NCI-H187 treated with DMSO at 0.1 percent for 48 hours (cell line): ENCODE results near the gene CASP7.

ENCODE experiments used
- DNase-seq: peaks from one replicate; lab custom pipeline; 2025; lab: John Stamatoyannopoulos, UW

Gene CASP7

DNA sequence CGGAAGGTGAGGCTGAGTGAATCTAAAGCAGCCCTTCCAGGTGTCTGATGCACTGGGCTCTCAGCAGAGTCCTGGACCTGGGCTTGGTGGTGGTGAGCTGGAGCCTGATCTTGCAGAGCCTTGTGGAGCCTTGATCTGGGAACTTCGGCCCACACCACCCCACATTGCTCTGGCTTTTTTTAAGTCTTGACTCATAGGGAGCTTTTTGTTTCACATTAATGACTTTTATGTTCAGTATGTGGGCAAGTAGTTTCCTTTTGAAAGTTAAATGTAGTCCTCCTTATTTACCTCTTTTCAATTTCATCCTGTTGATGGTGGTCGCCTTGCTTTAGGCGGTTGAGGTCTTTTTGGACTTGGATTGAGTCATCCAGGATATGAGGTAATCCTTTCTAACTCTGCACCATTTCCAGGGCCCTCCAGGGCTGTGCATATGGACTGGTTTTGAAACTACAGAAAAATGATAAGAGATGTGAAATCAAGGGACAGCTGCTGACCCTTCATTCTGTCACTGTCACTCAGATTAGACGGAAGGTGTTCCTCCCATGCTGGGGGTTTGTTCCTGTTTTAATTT lies 12.9 kb upstream of the CASP7 start:
- DNase-seq = no peak

GRCh38 chr10:113680190-113681111 lies 739 bp downstream of the CASP7 start:
- DNase-seq = no peak

DNA sequence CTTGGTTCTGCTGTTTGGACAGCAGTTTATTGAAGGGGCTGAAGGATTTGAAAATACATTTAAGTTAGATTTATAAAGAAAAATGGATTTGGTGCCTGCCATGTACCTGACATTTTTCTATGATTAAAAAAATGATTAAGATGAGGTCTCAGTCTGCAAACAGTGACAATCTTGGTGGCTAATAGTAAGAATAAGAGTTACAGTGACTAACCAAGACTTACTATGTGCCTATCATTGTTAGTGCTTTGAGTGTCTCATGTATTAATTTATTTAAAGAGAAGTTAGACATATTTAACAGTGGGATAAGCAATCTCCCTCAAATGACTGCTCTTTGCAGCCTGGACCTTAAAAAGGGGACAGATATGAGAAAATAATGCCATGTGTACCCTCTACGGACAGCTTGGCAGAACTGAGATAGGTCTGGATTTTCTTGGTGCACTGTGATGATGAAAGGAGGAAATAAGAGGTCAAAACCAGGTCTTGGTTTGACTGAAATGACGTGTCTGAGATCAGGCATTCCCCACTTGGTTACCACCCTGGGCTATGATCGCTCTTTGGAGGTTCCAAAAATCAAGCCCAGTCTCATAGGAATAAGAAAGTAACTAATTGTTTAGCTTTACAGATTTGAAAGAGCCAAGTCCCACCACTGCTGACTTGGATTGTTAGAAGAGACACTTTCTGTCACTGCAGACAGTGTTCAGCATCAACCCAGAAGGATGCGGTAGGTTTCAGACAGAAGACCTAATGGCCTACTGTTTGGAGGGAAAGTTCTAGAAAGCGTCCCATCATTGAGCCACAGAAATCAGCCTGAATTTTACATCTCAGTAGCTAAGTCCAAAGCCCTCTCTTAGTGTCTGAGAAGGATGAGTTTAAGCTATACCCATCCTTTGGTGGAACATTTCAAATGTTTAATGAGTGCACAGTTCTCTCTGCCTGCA lies 2.1 kb downstream of the CASP7 start:
- DNase-seq = no peak

DNA sequence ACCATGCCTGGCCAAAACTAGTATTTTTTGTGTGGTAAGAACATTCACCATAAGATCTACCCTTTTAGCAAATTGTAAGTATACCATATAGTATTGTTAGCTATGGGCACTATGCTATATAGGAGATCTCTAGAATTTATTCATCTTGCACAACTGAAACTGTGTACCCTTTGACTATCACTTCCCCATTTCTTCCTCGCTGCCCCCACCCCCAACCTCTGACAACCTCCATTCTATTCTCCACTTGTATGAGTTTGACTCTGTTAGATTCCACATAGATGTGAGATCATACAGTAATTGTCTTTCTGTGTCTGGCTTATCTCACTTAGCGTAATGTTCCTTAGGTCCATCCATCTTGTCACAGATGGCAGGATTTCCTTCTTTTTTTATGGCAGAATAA lies 3.6 kb downstream of the CASP7 start:
- no peak for DNase-seq

DNA sequence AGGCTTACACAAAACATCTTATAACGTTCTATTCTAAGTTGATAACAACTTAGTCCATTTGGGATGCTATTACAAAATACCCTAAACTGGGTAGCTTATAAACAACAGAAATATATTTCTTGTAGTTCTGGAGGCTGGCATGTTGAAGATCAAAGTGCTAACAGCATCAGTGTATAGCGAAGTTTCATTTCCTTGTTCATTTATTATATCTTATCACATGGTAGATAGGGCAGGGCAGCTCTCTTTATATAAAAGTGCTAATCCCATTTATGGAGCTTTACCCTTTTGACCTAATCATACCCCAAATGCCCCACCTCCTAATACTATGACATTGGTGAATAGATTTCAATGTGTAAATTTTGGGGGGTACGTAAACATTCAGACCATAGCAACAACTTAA lies 6.3 kb downstream of the CASP7 start:
- DNase-seq = no peak

DNA sequence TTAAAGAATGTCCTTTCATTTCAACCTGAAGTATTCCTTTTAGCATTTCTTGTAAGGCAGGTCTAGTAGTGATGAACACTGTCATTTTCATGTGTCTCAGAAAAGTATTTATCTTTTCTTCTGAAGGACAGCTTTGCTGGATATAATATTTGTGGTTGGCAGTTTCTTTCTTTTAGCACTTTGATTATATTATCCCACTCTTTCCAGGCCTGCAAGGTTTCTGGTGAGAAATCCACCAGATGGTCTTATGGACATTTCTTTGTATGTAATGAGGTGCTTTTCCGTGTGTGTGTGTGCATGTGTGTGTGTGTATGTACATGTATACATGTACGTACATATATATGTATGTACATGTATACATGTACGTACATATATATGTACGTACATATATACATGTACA lies 7.3 kb downstream of the CASP7 start:
- no peak for DNase-seq

DNA sequence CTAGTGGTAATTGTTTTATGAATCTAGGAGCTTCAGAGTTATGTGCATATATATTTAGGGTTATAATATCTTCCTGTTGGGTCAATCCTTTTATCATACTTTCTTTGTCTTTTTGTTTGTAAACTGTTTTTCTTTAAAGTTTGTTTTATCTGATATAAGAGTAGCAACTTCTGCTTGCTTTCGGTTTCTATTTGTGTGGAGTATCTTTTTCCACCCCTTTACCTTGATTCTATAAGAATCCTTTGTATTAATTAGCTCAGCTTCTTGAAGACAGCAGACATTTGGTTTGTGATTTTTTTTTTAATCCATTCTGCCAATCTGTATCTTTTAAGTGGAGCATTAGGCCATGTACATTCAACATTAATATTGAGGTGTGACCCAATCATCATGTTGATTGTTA lies 9.3 kb downstream of the CASP7 start:
- no peak for DNase-seq

DNA sequence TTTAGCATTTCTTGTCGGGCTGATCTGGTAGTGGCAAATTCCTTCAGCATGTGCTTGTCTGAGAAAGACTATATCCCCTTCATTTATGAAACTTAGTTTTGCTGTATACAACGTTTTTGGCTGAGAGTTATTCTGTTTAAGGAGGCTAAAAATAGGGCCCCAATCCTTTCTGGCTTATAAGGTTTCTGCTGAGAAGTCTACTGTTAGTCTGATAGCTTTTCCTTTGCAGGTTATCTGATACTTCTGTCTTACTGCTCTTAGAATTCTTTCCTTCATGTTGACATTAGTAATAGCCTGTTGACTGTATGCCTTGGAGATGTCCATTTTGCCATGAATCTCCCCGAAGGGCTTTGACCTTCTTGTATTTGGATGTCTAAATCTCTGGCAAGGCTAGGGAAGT lies 9.9 kb downstream of the CASP7 start:
- no peak for DNase-seq

DNA sequence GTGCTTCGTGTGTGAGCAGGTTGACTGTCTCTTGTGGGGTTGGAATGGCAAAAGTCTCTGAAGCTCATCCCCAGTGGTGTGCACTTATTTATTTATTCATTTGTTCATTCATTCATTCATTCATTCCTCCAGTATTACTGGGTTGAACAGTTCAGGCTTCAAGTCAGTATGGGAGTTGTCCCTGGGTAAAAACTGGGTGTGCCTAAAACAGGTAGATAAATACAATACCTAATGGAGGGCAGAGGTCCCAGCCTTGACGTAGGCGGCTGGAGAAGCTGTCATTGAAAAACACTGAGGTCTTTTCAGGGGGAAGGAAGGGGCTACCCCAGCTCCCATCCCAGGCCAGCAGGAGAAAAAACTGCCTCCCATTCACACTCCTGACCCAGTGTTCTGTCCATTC lies 11.0 kb downstream of the CASP7 start:
- DNase-seq = no peak

- DNase-seq = no peak
Observed at GRCh38 chr10:113691381-113691780, 11.7 kb downstream of the CASP7 start.

DNA sequence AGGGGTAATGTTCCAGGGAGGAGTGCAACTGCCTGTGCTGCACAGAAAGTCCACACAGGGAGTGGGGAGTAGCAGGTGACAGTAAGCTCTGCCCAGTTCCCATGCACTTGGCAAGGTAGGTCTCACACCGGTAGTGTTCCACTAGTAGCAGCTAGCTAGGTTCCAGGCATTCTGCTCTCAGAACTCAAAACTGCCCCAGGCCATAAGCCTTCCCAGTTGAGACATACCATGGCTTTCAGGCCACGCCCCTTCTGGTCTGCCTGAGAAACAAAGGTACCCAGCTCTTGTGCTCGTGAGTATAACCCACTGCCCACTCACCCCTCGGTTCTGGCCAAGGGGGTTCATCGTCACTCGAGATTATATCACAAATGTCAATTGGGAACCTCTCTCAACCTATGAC lies 12.6 kb downstream of the CASP7 start:
- DNase-seq = no peak

- no peak for DNase-seq
Observed at GRCh38 chr10:113693348-113693747, 13.6 kb downstream of the CASP7 start.

DNA sequence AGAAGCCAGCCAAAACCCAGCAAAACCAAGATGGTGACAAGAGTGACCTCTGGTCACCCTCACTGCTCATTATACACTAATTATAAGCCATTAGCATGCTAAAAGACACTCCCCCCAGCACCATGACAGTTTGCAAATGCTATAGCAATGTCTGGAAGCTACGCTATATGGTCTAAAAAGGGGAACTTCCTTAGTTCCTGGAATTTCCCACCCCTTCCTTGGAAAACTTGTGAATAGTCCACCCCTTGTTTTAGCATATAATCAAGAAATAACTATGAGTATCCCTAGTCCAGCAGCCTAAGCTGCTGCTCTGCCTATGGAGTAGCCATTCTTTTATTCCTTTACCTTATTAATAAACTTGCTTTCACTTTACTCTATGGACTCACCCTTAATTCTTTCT lies 16.0 kb downstream of the CASP7 start:
- no peak for DNase-seq

DNA sequence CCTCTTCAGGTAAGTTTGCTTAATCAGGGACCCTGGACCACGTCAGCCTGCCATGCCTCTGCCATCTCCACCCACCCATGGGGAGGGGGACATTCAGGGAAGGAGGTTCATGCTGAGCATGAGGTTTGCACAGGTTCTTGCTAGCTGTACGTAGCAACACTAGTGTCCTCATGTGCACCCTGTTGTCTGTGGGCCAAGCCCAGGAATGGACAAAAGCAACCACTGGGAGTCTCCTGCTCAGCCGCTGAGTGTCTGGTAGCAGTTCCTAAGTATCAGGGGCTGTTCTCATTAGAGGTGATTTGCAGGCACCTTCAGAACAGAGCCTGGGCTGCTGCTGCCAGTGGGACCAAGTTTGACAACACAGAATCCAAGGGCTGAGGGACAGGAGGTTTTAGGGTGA lies 17.9 kb downstream of the CASP7 start:
- no peak for DNase-seq

DNA sequence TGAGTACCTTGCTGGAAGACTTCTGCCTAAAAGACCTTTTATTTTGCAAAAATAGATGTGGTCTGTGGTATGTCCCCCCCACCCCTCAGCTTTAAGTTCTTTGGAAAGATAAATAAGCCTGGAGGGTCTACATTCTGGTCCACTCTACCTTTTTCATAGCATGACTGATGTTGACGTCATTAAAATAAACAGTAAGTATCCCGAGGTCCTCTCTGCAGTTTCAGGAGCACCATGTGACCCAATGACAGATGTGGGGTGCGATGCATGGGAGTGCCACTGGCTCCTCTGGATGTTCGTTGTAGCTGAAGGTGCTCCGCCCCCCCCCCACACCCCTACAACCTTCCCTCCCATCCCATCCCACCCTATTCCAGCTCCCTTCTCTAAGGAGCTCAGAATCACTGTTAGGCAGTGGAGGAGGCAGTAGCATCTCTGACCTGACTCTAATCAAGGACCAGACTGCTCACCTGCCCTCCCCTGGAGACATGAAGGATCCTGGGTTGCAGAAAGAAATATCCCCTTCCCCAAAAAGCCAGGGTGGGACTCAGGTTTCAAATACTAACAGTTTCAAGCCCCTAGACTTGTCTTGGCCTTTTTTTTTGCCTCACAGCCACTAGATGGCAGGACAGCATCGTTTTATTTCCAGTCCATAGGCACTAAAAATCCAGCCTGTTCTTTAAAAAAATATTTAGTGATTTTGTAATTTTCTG lies 25.1 kb downstream of the CASP7 start:
- no peak for DNase-seq

GRCh38 chr10:113705344-113705652 lies 25.6 kb downstream of the CASP7 start:
- DNase-seq = no peak

GRCh38 chr10:113706623-113707022 lies 26.9 kb downstream of the CASP7 start:
- DNase-seq = no peak

DNA sequence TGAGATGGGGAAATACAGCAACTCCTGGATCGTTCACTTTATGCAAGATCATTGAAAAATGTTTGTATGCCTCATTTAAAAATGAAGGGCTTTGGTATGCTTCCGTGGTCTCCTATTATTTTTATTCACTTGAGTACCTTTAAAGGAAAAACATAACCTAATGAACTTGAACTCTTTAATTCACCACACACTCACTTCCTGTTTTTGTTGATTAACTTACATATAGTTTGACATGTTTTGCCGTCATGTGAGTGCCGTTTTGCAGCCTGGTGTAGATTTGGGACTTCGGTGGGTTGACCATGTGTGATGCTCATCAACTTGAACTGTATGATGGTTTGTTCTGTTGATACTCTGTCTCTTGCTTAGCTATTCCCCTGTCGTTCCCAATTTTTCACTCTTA lies 28.9 kb downstream of the CASP7 start:
- DNase-seq = no peak

GRCh38 chr10:113709221-113709838 lies 29.6 kb downstream of the CASP7 start:
- DNase-seq = peak; percentile 6

DNA sequence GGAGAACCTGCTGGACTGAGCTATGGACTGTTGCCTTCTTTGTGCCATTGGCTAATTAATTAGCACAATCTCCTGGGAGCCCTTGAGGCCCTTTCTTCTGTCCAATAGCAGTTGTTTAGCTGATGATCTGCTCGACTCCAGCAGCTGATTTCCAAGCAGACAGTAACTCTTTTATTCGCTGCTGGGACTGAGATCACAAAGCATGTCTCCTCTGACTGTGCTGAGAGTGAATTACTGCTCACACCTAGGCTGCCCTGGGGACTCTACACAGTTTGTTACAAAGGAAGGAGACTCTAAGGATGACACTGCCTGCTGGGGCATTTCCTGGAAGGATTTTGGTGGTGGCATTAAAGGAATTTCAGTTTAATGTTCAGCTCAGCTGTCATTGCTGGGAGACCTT lies 31.4 kb downstream of the CASP7 start:
- no peak for DNase-seq

- DNase-seq = no peak
Observed at GRCh38 chr10:113712024-113712423, 32.3 kb downstream of the CASP7 start.
